NCI-H524 treated with DMSO at 0.1 percent for 48 hours (cell line): Measurements from ENCODE around the gene GAS2L1.

Experiments used
- DNase-seq: peaks from one replicate; lab custom pipeline; 2025; lab: John Stamatoyannopoulos, UW

Gene GAS2L1

GRCh38 chr22:29327089-29327764 lies 20.8 kb downstream of the GAS2L1 start:
- no peak for DNase-seq

GRCh38 chr22:29328055-29328454 lies 21.6 kb downstream of the GAS2L1 start:
- no peak for DNase-seq

GRCh38 chr22:29328566-29329500 lies 22.4 kb downstream of the GAS2L1 start:
- DNase-seq = no peak

- DNase-seq = no peak
Measured at GRCh38 chr22:29329581-29329980, 23.1 kb downstream of the GAS2L1 start.

GRCh38 chr22:29330291-29330690 lies 23.8 kb downstream of the GAS2L1 start:
- DNase-seq = no peak

- no peak for DNase-seq
Measured at GRCh38 chr22:29330753-29331152, 24.3 kb downstream of the GAS2L1 start.

GRCh38 chr22:29331213-29331612 lies 24.8 kb downstream of the GAS2L1 start:
- no peak for DNase-seq

- no peak for DNase-seq
Measured at GRCh38 chr22:29331658-29332300, 25.3 kb downstream of the GAS2L1 start.

GRCh38 chr22:29332886-29333496 lies 26.5 kb downstream of the GAS2L1 start:
- DNase-seq = no peak

- DNase-seq = no peak
Measured at GRCh38 chr22:29334148-29334547, 27.7 kb downstream of the GAS2L1 start.

- DNase-seq = no peak
Measured at GRCh38 chr22:29334696-29335344, 28.4 kb downstream of the GAS2L1 start.

GRCh38 chr22:29335656-29336055 lies 29.2 kb downstream of the GAS2L1 start:
- DNase-seq = no peak

GRCh38 chr22:29336751-29337490 lies 30.5 kb downstream of the GAS2L1 start:
- DNase-seq = no peak

GRCh38 chr22:29337631-29338284 lies 31.3 kb downstream of the GAS2L1 start:
- no peak for DNase-seq

- no peak for DNase-seq
Measured at GRCh38 chr22:29338398-29338797, 31.9 kb downstream of the GAS2L1 start.

- DNase-seq = no peak
Measured at GRCh38 chr22:29339381-29340235, 33.2 kb downstream of the GAS2L1 start.

- no peak for DNase-seq
Measured at GRCh38 chr22:29340566-29340965, 34.1 kb downstream of the GAS2L1 start.

GRCh38 chr22:29341056-29341848 lies 34.8 kb downstream of the GAS2L1 start:
- DNase-seq = no peak

GRCh38 chr22:29341849-29342127 lies 35.3 kb downstream of the GAS2L1 start:
- DNase-seq = no peak
